COLO668 (cell line): ENCODE results near the gene RHCG.

ENCODE experiments used
- DNase-seq: peaks from one replicate; lab custom pipeline; 2025; ENCODE audit not compliant: unreplicated experiment; lab: John Stamatoyannopoulos, UW

The RHCG gene

GRCh38 chr15:89504166-89504565, 7.8 kb upstream of the RHCG start:
- no peak for DNase-seq

GRCh38 chr15:89502867-89503595, 6.6 kb upstream of the RHCG start:
- DNase-seq, result no peak

GRCh38 chr15:89501646-89502045, 5.3 kb upstream of the RHCG start:
- no peak for DNase-seq

- no peak for DNase-seq
Observed at GRCh38 chr15:89500397-89501270, 4.3 kb upstream of the RHCG start.

- DNase-seq, result no peak
Observed at GRCh38 chr15:89499156-89499555, 2.8 kb upstream of the RHCG start.

GRCh38 chr15:89498574-89498906, 2.2 kb upstream of the RHCG start:
- DNase-seq, result no peak

GRCh38 chr15:89497231-89497630, 848 bp upstream of the RHCG start:
- DNase-seq, result no peak

GRCh38 chr15:89495638-89496145, 691 bp downstream of the RHCG start:
- DNase-seq, result no peak

GRCh38 chr15:89494941-89495637, 1.3 kb downstream of the RHCG start:
- peak; percentile 13 for DNase-seq

GRCh38 chr15:89494031-89494430, 2.4 kb downstream of the RHCG start:
- DNase-seq, result no peak

- no peak for DNase-seq
Observed at GRCh38 chr15:89492934-89493631, 3.3 kb downstream of the RHCG start.

- peak; percentile 5 for DNase-seq
Observed at GRCh38 chr15:89492111-89492641, 4.2 kb downstream of the RHCG start.

GRCh38 chr15:89490814-89491315, 5.5 kb downstream of the RHCG start:
- DNase-seq, result no peak

GRCh38 chr15:89490081-89490813, 6.1 kb downstream of the RHCG start:
- DNase-seq, result no peak

GRCh38 chr15:89489376-89489775, 7.0 kb downstream of the RHCG start:
- DNase-seq, result no peak

GRCh38 chr15:89487791-89488190, 8.6 kb downstream of the RHCG start:
- no peak for DNase-seq

GRCh38 chr15:89486726-89487050, 9.7 kb downstream of the RHCG start:
- no peak for DNase-seq

GRCh38 chr15:89483079-89483478, 13.3 kb downstream of the RHCG start:
- no peak for DNase-seq

GRCh38 chr15:89482139-89482538, 14.2 kb downstream of the RHCG start:
- no peak for DNase-seq

- DNase-seq, result no peak
Observed at GRCh38 chr15:89480505-89480904, 15.9 kb downstream of the RHCG start.
